Measurements from ENCODE around the gene LZTS2.
"Not testable (repeated sequence)": the region's sequence is repeated elsewhere in the genome, so short reads cannot be mapped to it uniquely, and the experiment has no call there.

The LZTS2 gene

GRCh38 chr10:101031128-101031795, 31.7 kb downstream of the LZTS2 start, which contains the start of the genes PDZD7 and SFXN3:
TSS of gene PDZD7 (minus strand) at chr10:101031129. CDS start at chr10:101030219, 910 bp downstream.
TSS of gene SFXN3 (plus strand) at chr10:101031234. CDS start at chr10:101034695, 3,461 bp downstream.
- no peak for TF ChIP-seq CTCF (IDR thresholded peaks at IDR 0.05; ENCODE audit: low read depth, low read length)
- DNase-seq (ENCODE audit: low read depth in 2 of 2) = peak; percentile 95 to 97
- H3K4me3 ChIP-seq (replicated peaks in 1 of 2; ENCODE audit: low read depth in 2 of 2, low read length in 2 of 2) = peak within 1 kb of the TSS; percentile 61 to 77

- peak overlapping the region; percentile 61 to 77 for H3K4me3 ChIP-seq (replicated peaks in 1 of 2; ENCODE audit: low read depth in 2 of 2, low read length in 2 of 2)
- DNase-seq (ENCODE audit: low read depth in 2 of 2) = peak; percentile 67 to 79
- TF ChIP-seq CTCF (IDR thresholded peaks at IDR 0.05; ENCODE audit: low read depth, low read length) = peak; percentile 1
Measured at GRCh38 chr10:101031796-101032636, 32.4 kb downstream of the LZTS2 start.

- peak overlapping the region; percentile 61 to 77 for H3K4me3 ChIP-seq (replicated peaks in 1 of 2; ENCODE audit: low read depth in 2 of 2, low read length in 2 of 2)
- DNase-seq (ENCODE audit: low read depth in 2 of 2) = peak; percentile 87 to 90
- TF ChIP-seq CTCF (IDR thresholded peaks at IDR 0.05; ENCODE audit: low read depth, low read length) = no peak
Measured at GRCh38 chr10:101032637-101033224, 33.1 kb downstream of the LZTS2 start.

- H3K4me3 ChIP-seq (replicated peaks in 1 of 2; ENCODE audit: low read depth in 2 of 2, low read length in 2 of 2) = peak overlapping the region; percentile 61 to 77
- TF ChIP-seq CTCF (IDR thresholded peaks at IDR 0.05; ENCODE audit: low read depth, low read length) = no peak
- DNase-seq (ENCODE audit: low read depth in 2 of 2) = no peak
Measured at GRCh38 chr10:101033276-101033675, 33.7 kb downstream of the LZTS2 start.

- H3K4me3 ChIP-seq (replicated peaks in 1 of 2; ENCODE audit: low read depth in 2 of 2, low read length in 2 of 2) = not testable (repeated sequence)
Measured at GRCh38 chr10:101034404-101034803, 34.8 kb downstream of the LZTS2 start.

GRCh38 chr10:101035314-101035713, 35.7 kb downstream of the LZTS2 start:
- TF ChIP-seq CTCF (IDR thresholded peaks at IDR 0.05; ENCODE audit: low read depth, low read length) = no peak
- DNase-seq (ENCODE audit: low read depth in 2 of 2) = no peak
- H3K4me3 ChIP-seq (replicated peaks in 1 of 2; ENCODE audit: low read depth in 2 of 2, low read length in 2 of 2) = no peak overlapping the region

More at GRCh38 chr10:101034404-101034803, 34.8 kb downstream of the LZTS2 start:
- DNase-seq (ENCODE audit: low read depth in 2 of 2) = not testable (repeated sequence)

Data from cardiac fibroblast (primary cell).